Osteocyte (in vitro differentiated cells): Measurements from ENCODE around the gene DPP10. TPM values are rescaled to one million over a fixed set of nuclear protein-coding genes. Genes with fewer than 3 reads are reported as not detected.

ENCODE experiments used
- DNase-seq: peaks from one replicate; pipeline ENCODE4 v3.0.0; 2021; ENCODE audit warnings: mixed read lengths; ENCODE audit not compliant: unreplicated experiment; ENCODE audit errors: extremely low spot score
- H3K27ac Mint-ChIP-seq: one replicate; pipeline ENCODE4 v1.8.0; 2021; ENCODE audit warnings: mild to moderate bottlenecking, mixed read lengths; ENCODE audit not compliant: unreplicated experiment
- H3K27me3 Mint-ChIP-seq: one replicate; pipeline ENCODE4 v1.8.0; 2021; ENCODE audit warnings: mixed read lengths; ENCODE audit not compliant: unreplicated experiment
- H3K36me3 Mint-ChIP-seq: one replicate; pipeline ENCODE4 v1.8.0; 2021; ENCODE audit warnings: mixed read lengths; ENCODE audit not compliant: unreplicated experiment
- H3K4me1 Mint-ChIP-seq: one replicate; pipeline ENCODE4 v1.8.0; 2021; ENCODE audit warnings: mixed read lengths; ENCODE audit not compliant: unreplicated experiment
- H3K4me3 Mint-ChIP-seq: one replicate; pipeline ENCODE4 v1.8.0; 2021; ENCODE audit warnings: mild to moderate bottlenecking, moderate library complexity, mixed read lengths; ENCODE audit not compliant: unreplicated experiment
- H3K9me3 Mint-ChIP-seq: one replicate; pipeline ENCODE4 v1.8.0; 2021; ENCODE audit warnings: mixed read lengths; ENCODE audit not compliant: unreplicated experiment
- total RNA-seq: library from RNA; stranded (reverse); gene quantifications from 2 replicates; pipeline ENCODE4 v1.2.1, GENCODE V29; 2021
- TF ChIP-seq, protein P1 (sequence below): fragments of 200-600 bp; sonication (generic); IDR thresholded peaks from 2 replicates; pipeline ENCODE4 v1.5.0; 2021; ENCODE audit warnings: antibody characterized with exemption, mild to moderate bottlenecking, moderate library complexity

DPP10 gene
- total RNA-seq, 1 donor from 2014 or later: not detected

GRCh38 chr2:114661971-114662939 is 219.8 kb downstream of the DPP10 start:
- Mint-ChIP-seq H3K27me3 (no peaks in the 10 kb centered on the region), H3K36me3 (no peaks in the 10 kb centered on the region), H3K27ac (no peak overlapping the region), H3K9me3 (peaks cover 5% of the 10 kb centered on the region), H3K4me3 (peak overlapping the region; percentile 74), H3K4me1 (no peaks in the 10 kb centered on the region)
- TF ChIP-seq, protein P1, sequence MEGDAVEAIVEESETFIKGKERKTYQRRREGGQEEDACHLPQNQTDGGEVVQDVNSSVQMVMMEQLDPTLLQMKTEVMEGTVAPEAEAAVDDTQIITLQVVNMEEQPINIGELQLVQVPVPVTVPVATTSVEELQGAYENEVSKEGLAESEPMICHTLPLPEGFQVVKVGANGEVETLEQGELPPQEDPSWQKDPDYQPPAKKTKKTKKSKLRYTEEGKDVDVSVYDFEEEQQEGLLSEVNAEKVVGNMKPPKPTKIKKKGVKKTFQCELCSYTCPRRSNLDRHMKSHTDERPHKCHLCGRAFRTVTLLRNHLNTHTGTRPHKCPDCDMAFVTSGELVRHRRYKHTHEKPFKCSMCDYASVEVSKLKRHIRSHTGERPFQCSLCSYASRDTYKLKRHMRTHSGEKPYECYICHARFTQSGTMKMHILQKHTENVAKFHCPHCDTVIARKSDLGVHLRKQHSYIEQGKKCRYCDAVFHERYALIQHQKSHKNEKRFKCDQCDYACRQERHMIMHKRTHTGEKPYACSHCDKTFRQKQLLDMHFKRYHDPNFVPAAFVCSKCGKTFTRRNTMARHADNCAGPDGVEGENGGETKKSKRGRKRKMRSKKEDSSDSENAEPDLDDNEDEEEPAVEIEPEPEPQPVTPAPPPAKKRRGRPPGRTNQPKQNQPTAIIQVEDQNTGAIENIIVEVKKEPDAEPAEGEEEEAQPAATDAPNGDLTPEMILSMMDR: no peak
- DNase-seq: peak; percentile 83

GRCh38 chr2:114668415-114668814 is 226.0 kb downstream of the DPP10 start:
- H3K9me3 Mint-ChIP-seq: peaks cover 5% of the 10 kb centered on the region
- TF ChIP-seq, protein P1: no peak
- no peaks in the 10 kb centered on the region for H3K4me1 Mint-ChIP-seq
- no peak for DNase-seq
- H3K4me3 Mint-ChIP-seq: no peak overlapping the region
- H3K27ac Mint-ChIP-seq: no peak overlapping the region
- no peaks in the 10 kb centered on the region for H3K36me3 Mint-ChIP-seq
- no peaks in the 10 kb centered on the region for H3K27me3 Mint-ChIP-seq

DNA sequence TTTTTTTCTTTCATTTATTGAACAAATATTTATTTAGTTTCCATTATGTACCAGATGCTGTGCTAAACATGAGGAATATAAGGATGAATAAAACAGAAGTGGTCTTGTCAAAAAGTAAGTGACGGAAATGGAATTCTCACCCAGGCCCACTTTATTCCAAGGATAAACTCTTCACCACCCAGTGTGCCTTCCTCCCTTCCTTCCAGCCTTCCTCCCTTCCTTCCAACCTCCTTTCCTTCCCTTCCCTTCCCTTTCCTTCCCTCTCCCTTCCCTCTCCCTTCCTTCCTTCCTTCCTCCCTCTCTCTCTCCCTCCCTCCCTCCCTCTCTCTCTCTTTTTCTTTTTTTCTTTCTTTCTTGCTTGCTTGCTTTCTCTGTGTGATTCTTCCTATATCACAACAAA is 240.8 kb downstream of the DPP10 start:
- Mint-ChIP-seq H3K4me1 (no peaks in the 10 kb centered on the region), H3K9me3 (no peaks in the 10 kb centered on the region)

GRCh38 chr2:114684403-114684802 is 242.0 kb downstream of the DPP10 start:
- Mint-ChIP-seq H3K4me1 (no peaks in the 10 kb centered on the region), H3K36me3 (no peaks in the 10 kb centered on the region), H3K4me3 (no peak overlapping the region), H3K27ac (no peak overlapping the region), H3K9me3 (no peaks in the 10 kb centered on the region), H3K27me3 (no peaks in the 10 kb centered on the region)
- DNase-seq: no peak
- TF ChIP-seq, protein P1: no peak

More for the DNA sequence above, 240.8 kb downstream of the DPP10 start:
- no peaks in the 10 kb centered on the region for H3K27me3 Mint-ChIP-seq
- no peak overlapping the region for H3K4me3 Mint-ChIP-seq
- no peak overlapping the region for H3K27ac Mint-ChIP-seq
- no peak for DNase-seq
- TF ChIP-seq, protein P1: no peak
- no peaks in the 10 kb centered on the region for H3K36me3 Mint-ChIP-seq

DNA sequence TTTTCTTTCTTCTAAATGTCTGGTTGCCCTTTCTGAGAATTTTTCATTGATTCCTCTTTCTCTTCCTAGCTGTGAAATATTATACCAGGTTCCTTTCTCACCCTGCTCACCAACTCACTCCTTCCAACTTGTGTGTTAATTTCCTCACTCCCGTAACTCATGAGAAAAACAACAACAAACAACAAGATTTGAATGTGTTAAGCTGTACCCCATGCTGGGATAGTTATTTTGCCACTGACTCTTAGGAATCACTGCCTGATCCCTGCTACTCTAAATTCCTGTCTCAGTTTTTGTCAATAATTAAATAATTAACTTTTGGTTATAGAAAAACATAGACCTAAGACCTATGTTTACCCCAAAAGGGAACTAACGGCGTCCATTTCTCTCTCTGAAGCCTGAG is 242.7 kb downstream of the DPP10 start:
- no peak for DNase-seq
- TF ChIP-seq, protein P1: no peak
- Mint-ChIP-seq H3K4me1 (no peaks in the 10 kb centered on the region), H3K9me3 (no peaks in the 10 kb centered on the region), H3K36me3 (no peaks in the 10 kb centered on the region), H3K27ac (no peak overlapping the region), H3K27me3 (no peaks in the 10 kb centered on the region), H3K4me3 (no peak overlapping the region)
